ENCODE measurements around the gene COPS6.

Gene COPS6

DNA sequence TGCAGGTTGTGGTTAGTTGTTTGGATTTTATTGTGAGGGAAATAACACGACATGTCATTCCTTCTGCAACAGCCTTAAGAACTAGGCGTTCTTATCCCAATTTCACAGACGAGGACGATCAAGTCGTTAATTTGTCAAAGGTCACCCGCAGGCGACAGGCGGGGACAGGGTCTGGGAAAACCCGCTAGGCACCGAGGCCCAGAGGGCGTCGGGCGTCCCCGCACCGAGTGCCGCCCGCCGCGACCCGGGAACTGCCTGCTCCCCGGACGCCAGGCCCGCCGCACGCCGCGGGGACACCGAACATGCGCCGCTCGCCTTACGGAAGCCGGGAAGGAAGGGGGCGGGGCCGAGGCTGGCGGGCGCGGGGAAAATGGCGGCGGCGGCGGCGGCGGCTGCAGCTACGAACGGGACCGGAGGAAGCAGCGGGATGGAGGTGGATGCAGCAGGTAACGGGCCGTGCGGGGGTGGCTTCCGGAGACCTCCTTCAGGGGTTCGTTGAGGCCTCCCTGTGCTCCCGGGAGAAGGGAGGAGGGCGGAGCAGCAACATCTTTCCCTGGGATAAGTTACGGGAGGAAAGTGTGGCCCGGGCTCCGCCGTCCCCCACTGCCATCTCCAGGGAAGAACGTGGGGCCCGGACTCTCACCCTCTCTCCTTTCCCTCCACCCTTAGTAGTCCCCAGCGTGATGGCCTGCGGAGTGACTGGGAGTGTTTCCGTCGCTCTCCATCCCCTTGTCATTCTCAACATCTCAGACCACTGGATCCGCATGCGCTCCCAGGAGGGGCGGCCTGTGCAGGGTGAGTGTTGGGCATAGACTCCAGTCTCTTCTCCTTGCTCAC is at the start of gene COPS6:
COPS6 (plus strand) TSS at position 349 of the 837 bp plus-strand sequence; CDS start at position 371, 22 bp downstream.
- no peak for DNase-seq

DNA sequence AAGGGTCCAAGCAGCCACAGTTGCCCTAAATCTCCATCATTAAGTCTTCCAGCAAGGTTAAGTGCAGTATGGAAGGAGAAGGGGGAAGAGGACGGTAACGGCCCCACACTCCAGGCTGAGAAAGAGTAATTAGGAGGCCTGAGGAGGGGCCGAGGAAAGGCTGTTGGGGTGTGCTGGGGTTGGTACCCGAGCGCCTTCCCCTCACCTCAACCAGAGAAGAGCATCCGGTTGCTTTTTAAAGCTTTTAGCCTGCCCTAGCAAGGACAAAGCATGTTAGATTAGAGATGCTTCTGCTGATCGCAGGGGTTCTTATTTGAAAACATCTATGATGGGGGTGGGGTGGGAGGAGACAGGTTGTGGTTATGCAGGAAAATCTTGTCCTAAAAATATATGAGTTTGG is 48.2 kb upstream of the COPS6 start:
- no peak for DNase-seq

- no peak for DNase-seq
Measured at GRCh38 chr7:100044718-100045117, 44.1 kb upstream of the COPS6 start.

GRCh38 chr7:100048680-100049079 is 40.1 kb upstream of the COPS6 start:
- DNase-seq: no peak

DNA sequence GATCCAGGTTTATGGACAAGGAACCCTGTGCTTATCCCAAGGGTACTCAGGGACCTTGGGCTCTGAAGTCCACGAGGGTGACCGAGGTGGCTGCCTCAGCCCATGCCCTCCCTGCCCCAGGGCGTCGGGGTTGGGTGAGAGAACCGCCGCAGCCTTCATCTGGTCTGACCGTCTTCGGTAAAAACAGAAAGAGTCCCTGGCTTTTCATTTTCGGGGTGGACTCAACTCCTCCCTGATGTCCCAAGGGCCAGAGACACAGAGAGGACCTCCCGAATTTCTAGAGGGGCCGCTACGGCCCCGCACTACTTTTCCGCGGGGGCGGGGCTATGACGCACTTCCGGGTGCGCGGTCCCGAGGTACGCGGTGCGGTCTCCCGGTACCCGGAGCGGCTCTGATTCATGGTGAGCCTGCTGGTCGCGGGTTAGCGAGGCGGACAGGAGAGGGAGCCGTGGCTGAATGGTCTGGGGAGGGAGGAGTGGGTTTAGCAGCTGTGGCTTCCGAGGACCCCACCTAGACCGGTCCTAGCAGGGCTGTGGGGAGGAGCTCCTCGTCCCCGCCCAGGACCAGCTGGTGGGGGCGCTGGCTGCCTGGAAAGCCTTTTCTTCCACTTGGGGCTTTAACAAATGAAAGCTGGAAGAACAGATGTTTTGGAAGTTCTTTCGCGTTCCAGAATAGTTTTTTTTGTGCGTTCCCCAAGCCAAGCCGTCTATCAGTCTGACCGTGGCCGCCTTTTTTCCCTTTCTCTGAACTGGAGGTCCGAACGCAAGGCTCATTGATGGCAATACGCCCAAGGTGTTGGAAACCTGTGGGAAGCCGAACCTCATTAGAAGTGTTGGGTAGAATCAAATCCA is 39.1 kb upstream of the COPS6 start, which contains the start of gene ZSCAN21:
ZSCAN21 (plus strand) TSS at position 334 of the 851 bp plus-strand sequence. CDS start 7,233 bp downstream, outside the sequence.
- DNase-seq: peak; percentile 54

- DNase-seq: no peak
Measured at GRCh38 chr7:100051611-100052010, 37.2 kb upstream of the COPS6 start.

DNA sequence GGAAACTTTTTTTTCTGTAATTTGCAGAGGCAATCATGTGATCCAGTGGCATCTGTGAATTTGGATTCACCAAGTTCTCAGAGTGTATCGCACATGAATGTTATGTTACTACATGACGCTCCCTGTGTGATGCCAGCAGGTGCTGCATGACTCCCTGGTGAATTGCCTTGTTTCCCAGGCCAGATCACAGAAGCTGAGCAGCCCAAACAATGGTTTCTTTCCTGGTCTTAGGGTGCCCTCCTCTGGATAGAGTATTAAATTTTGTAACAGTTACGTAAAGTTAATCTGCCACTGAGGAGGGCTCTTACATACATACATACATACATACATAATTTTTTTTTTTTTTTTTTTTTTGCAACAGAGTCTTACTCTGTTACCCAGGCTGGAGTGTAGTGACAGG is 35.6 kb upstream of the COPS6 start:
- DNase-seq: peak; percentile 56

GRCh38 chr7:100057006-100057405 is 31.8 kb upstream of the COPS6 start:
- no peak for DNase-seq

GRCh38 chr7:100059251-100059739 is 29.5 kb upstream of the COPS6 start:
- DNase-seq: no peak

DNA sequence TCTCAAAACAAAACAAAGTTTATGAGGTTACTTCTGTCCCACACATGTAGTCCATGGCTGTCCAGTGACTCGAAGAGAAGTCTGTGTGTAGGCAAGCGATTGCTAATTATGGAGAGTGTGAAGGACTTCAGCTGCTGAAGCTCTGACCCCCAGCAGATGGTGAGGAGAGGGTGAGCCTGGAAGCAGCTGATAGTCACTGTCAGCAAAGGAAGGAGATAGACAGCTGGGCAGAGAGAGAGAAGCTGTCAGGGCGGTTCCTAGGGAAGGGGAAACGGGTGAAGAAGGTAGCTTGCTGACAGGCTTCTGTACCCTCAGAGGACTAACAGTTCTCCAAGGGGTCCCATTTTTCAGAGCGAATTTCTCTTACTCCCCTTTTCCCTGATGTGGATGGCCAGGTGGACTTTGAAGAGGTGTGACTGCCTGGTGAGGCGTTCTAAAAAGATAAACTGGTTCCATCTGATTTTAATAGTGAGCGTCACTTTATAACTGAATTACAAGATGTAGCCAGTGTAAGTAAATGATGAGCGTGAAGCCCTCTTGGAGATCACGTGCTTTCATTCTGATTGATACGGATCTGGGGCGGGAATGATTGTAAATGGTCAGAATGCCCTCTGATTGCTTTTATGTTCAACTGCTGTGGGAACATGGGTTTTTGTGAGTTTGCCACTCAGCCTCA is 27.1 kb upstream of the COPS6 start:
- no peak for DNase-seq

DNA sequence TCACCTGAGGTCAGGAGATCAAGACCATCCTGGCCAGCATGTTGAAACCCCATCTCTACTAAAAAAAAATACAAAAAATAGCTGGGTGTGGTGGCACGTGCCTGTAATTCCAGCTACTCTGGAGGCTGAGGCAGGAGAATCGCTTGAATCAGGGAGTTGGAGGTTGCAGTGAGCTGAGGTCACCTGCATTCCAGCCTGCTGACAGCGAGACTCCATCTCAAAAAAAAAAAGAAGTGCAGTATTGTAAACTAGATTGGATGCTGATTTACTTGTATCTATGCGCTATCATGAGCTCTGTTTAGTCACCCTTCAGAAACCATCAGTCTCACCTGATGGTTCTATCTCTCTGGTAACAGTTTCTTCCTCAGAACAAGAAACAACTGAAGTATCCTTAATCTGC is 25.4 kb upstream of the COPS6 start:
- DNase-seq: no peak

- no peak for DNase-seq
Measured at GRCh38 chr7:100064162-100064561, 24.6 kb upstream of the COPS6 start.

DNA sequence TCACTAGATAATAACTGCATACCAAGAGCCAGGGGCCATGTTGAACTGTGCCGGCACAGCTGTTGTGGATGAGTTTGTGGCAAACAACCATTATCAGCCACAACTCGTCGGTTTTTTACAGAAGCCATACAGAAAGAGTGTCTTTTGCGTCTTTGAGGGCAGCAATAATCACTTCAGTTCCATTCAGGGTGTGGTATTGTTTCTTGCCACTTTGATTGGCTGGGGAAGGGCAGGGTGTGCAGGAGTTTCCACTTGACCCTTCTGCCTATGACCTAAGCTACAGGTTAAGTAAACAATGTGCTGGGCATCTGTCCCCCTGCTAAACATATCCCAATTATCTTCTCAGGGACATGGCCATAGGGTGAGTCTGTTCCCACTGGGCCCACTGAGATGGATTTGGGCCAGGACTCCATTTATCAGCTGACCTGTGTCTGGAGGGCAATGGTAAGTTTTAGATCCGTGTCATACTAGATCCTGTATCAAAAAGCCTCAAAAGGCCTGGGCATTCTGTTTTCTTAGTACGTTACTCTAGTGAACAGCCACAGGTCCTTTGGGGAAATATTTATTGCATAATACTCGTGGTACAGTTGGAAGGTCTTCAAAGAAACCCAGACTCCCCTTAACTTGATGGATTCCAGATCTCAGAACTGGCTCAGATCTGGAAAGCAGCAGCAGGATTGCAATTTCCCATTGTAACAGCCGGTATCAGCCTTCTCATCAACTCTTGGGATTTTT is 23.1 kb upstream of the COPS6 start:
- DNase-seq: no peak

DNA sequence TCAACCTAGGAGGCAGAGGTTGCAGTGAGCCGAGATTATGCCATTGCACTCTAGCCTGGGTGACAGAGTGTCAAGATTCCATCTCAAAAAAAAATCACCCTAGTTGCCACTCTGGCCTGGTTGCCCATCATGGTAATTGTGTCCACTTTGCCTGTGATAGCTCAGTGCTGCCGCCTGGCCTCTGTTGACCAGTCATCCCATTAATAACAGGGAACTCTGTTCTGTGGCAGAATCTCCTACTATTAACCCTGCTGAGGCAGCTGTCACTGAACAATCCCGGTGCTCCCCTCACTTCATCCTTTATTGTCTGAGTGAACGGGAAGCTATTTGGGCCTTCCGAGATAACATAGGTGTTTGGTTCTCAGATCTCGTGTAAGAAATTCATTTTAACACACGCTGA is 21.8 kb upstream of the COPS6 start:
- no peak for DNase-seq

DNA sequence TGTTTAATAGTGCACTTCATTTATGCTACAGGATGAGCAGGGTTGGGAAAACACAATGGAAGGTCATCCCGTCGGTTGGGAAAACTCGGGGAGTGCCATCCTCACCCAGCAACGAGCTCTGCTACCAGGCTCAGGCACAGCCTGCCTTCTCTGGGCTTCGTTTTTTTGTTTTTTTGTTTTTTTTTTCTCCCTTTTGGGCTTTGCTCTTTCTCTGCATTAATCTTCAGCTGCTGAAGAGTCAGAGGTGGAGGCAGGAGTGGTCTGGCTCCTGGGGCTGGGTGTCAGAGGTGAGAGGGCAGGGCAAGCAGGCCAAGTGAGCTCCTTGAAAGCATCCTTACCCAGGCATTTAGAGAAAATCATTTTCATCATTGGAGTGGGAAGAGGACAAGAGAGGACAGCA is 18.8 kb upstream of the COPS6 start:
- DNase-seq: no peak

- no peak for DNase-seq
Measured at GRCh38 chr7:100071018-100071723, 17.6 kb upstream of the COPS6 start.

GRCh38 chr7:100072462-100072861 is 16.3 kb upstream of the COPS6 start:
- no peak for DNase-seq

DNA sequence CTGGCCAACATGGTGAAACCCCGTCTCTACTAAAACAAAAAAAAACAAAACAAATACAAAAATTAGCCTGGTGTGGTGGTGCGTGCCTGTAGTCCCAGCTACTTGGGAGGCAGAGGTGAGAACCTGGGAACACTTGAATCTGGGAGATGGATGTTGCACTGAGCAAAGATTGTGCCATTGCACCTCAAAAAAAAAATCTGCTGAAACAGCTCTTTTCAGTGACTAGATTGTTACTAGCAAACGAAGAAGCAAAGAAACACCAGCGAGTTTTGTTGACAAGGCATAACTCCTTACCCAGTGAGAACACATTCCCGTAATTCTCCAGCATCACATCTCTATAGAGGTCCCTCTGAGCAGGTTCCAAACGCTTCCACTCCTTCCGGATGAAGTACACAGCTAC is 13.9 kb upstream of the COPS6 start:
- DNase-seq: no peak

DNA sequence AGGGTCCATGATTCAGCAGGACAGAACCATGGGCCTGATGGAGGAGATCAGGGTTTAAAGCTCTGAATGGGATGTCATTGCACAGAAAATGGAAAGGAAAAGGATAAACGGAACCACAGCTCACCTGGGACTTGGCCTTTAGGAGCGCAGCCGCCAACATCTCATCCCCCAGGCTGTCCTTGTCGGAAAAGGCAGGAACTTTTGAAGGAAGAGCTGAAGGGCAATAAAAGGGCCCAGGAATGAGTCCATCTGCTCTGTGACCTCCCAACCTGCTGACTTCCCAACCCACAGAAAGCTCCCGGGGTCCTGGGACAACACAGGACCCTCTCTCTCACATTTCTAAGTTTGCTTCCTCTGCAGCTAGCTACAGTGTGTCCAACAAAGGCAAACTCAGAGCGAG is 13.4 kb upstream of the COPS6 start:
- no peak for DNase-seq

GRCh38 chr7:100077205-100077604 is 11.6 kb upstream of the COPS6 start:
- DNase-seq: no peak

DNA sequence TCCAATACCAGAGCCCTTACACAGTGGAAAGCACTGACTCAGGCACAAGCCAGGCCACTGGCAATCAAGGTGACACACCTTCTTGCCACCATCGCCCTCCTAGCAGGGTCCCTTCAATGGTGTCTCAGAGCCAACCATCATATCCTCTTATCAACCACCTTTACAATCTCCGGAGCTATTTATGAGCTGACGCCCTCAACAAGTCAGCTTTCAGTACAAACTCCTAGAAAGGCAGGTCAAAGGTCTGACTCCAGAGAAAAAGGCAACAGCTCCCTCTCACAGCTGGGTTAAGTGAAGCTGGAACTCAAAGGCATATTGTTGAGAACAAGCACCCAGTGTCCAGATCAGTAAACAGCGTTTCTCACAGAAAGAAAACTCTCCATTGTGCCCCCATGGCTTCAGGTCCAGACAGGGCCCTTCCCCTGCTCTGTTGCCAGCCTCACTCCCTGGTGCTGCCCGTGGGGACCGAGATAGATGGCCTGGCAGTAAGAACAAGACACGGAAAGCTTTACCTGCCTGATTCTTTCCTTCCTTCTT is 9.7 kb upstream of the COPS6 start:
- no peak for DNase-seq
